Measurements from ENCODE around the gene WDFY4. TPM values are rescaled to one million over a fixed set of nuclear protein-coding genes. Genes with fewer than 3 reads are reported as not detected.

The WDFY4 gene
- total RNA-seq, 3 donors from 2014 or later, result 2.3 to 7.0 (median 5.8) TPM

- no peak overlapping the region for H3K27ac ChIP-seq
- H3K4me1 ChIP-seq, result no peaks in the 10 kb centered on the region
- no peak for DNase-seq (ENCODE audit: low spot score in 2 of 2)
- H3K4me3 ChIP-seq, result peak overlapping the region in 1 of 3 donors; percentile 2
- no peaks in the 10 kb centered on the region for H3K36me3 ChIP-seq
- no peak for TF ChIP-seq POLR2A (IDR thresholded peaks at IDR 0.05)
- TF ChIP-seq CTCF (IDR thresholded peaks at IDR 0.05), result no peak
- no peak for TF ChIP-seq POLR2AphosphoS5 (IDR thresholded peaks at IDR 0.05)
- intact Hi-C loops (cut with DNase I; ENCODE audit: low total_unique reads), result no loop called here
- H3K9me3 ChIP-seq, result no peaks in the 10 kb centered on the region
- no peaks in the 10 kb centered on the region for H3K27me3 ChIP-seq
These were observed 250.2 kb downstream of the WDFY4 start for GRCh38 chr10:48934672-48935501.

GRCh38 chr10:48935577-48935976, 250.9 kb downstream of the WDFY4 start:
- no peak for DNase-seq (ENCODE audit: low spot score in 2 of 2)
- Histone ChIP-seq H3K27ac (no peak overlapping the region), H3K27me3 (no peaks in the 10 kb centered on the region), H3K9me3 (no peaks in the 10 kb centered on the region), H3K4me1 (no peaks in the 10 kb centered on the region), H3K36me3 (no peaks in the 10 kb centered on the region), H3K4me3 (no peak overlapping the region)
- intact Hi-C loops (cut with DNase I; ENCODE audit: low total_unique reads), result no loop called here
- no peak for TF ChIP-seq CTCF (IDR thresholded peaks at IDR 0.05)
- no peak for TF ChIP-seq POLR2AphosphoS5 (IDR thresholded peaks at IDR 0.05)
- no peak for TF ChIP-seq POLR2A (IDR thresholded peaks at IDR 0.05)

GRCh38 chr10:48937796-48938195, 253.1 kb downstream of the WDFY4 start:
- Histone ChIP-seq H3K27ac (no peak overlapping the region), H3K4me1 (no peaks in the 10 kb centered on the region), H3K9me3 (no peaks in the 10 kb centered on the region), H3K27me3 (no peaks in the 10 kb centered on the region), H3K36me3 (no peaks in the 10 kb centered on the region), H3K4me3 (no peak overlapping the region)
- intact Hi-C loops (cut with DNase I; ENCODE audit: low total_unique reads), result no loop called here
- TF ChIP-seq POLR2A (IDR thresholded peaks at IDR 0.05) (no peak), POLR2AphosphoS5 (IDR thresholded peaks at IDR 0.05) (no peak), CTCF (IDR thresholded peaks at IDR 0.05) (no peak)
- DNase-seq (ENCODE audit: low spot score in 2 of 2), result no peak

GRCh38 chr10:48938281-48938680, 253.6 kb downstream of the WDFY4 start:
- H3K27me3 ChIP-seq, result no peaks in the 10 kb centered on the region
- no peaks in the 10 kb centered on the region for H3K9me3 ChIP-seq
- no peak for DNase-seq (ENCODE audit: low spot score in 2 of 2)
- H3K4me1 ChIP-seq, result no peaks in the 10 kb centered on the region
- TF ChIP-seq POLR2AphosphoS5 (IDR thresholded peaks at IDR 0.05), result no peak
- TF ChIP-seq CTCF (IDR thresholded peaks at IDR 0.05), result no peak
- no peak for TF ChIP-seq POLR2A (IDR thresholded peaks at IDR 0.05)
- no peak overlapping the region for H3K27ac ChIP-seq
- H3K4me3 ChIP-seq, result no peak overlapping the region
- no peaks in the 10 kb centered on the region for H3K36me3 ChIP-seq
- intact Hi-C loops (cut with DNase I; ENCODE audit: low total_unique reads), result no loop called here

GRCh38 chr10:48938990-48939536, 254.4 kb downstream of the WDFY4 start:
- H3K27me3 ChIP-seq, result no peaks in the 10 kb centered on the region
- H3K9me3 ChIP-seq, result no peaks in the 10 kb centered on the region
- no peak overlapping the region for H3K27ac ChIP-seq
- no peaks in the 10 kb centered on the region for H3K4me1 ChIP-seq
- TF ChIP-seq POLR2AphosphoS5 (IDR thresholded peaks at IDR 0.05), result no peak
- TF ChIP-seq CTCF (IDR thresholded peaks at IDR 0.05), result no peak
- no peak for TF ChIP-seq POLR2A (IDR thresholded peaks at IDR 0.05)
- intact Hi-C loops (cut with DNase I; ENCODE audit: low total_unique reads), result no loop called here
- DNase-seq (ENCODE audit: low spot score in 2 of 2), result no peak
- H3K36me3 ChIP-seq, result no peaks in the 10 kb centered on the region
- no peak overlapping the region for H3K4me3 ChIP-seq

Measured in breast epithelium (tissue), 4 donors.